Loucy (cell line): ENCODE measurements around the gene TMEM247.
"Not testable (repeated sequence)": the region's sequence is repeated elsewhere in the genome, so short reads cannot be mapped to it uniquely, and the experiment has no call there.

Experiments
- H2AFZ ChIP-seq: fragments of 200-600 bp; sonication (generic); 2 replicates; pipeline ENCODE4 v1.6.0; 2016; ENCODE audit warnings: antibody characterized with exemption, mild to moderate bottlenecking, low read length, moderate library complexity
- H3F3A ChIP-seq: fragments of 200-600 bp; 2 replicates; pipeline ENCODE4 v1.6.0; 2016; ENCODE audit warnings: antibody characterized with exemption, low read depth, mild to moderate bottlenecking
- H3K27me3 ChIP-seq: fragments of 200-600 bp; sonication (generic); 2 replicates; pipeline ENCODE4 v1.6.1; 2014; ENCODE audit warnings: low read length, mild to moderate bottlenecking; ENCODE audit not compliant: insufficient read depth, poor library complexity, severe bottlenecking
- H3K36me3 ChIP-seq: fragments of 200-600 bp; sonication (generic); 2 replicates; pipeline ENCODE4 v1.6.1; 2016; ENCODE audit warnings: low read length; ENCODE audit not compliant: insufficient read depth
- H3K4me1 ChIP-seq: fragments of 200-600 bp; sonication (generic); 2 replicates; pipeline ENCODE4 v1.5.1; 2014; ENCODE audit warnings: low read length, mild to moderate bottlenecking; ENCODE audit not compliant: insufficient read depth, poor library complexity, severe bottlenecking
- H3K4me2 ChIP-seq: fragments of 200-600 bp; sonication (generic); 2 replicates; pipeline ENCODE4 v1.6.0; 2014; ENCODE audit warnings: antibody characterized with exemption, low read length, low read depth, mild to moderate bottlenecking; ENCODE audit not compliant: poor library complexity, severe bottlenecking
- H3K4me3 ChIP-seq: fragments of 200-600 bp; sonication (generic); 2 replicates; pipeline ENCODE4 v1.5.1; 2014; ENCODE audit warnings: low read length, mild to moderate bottlenecking, mixed read lengths; ENCODE audit not compliant: poor library complexity, severe bottlenecking
- H3K79me2 ChIP-seq: fragments of 200-600 bp; sonication (generic); 2 replicates; pipeline ENCODE4 v1.6.1; 2014; ENCODE audit warnings: low read length; ENCODE audit not compliant: insufficient read depth
- H3K9ac ChIP-seq: fragments of 200-600 bp; sonication (generic); 2 replicates; pipeline ENCODE4 v1.6.0; 2014; ENCODE audit warnings: mild to moderate bottlenecking, low read depth, low read length, moderate library complexity; ENCODE audit not compliant: poor library complexity, severe bottlenecking
- H3K9me2 ChIP-seq: fragments of 200-600 bp; sonication (generic); replicated peaks from 2 replicates; pipeline ENCODE4 v1.6.1; 2016; ENCODE audit warnings: low read depth, low read length, mixed read lengths
- H3K9me3 ChIP-seq: fragments of 200-600 bp; sonication (generic); 2 replicates; pipeline ENCODE4 v1.6.1; 2014; ENCODE audit warnings: mild to moderate bottlenecking, antibody characterized with exemption, low read length, low read depth; ENCODE audit not compliant: insufficient read depth
- H4K20me1 ChIP-seq: fragments of 200-600 bp; sonication (generic); 2 replicates; pipeline ENCODE4 v1.6.0; 2014; ENCODE audit warnings: antibody characterized with exemption, low read length, mild to moderate bottlenecking; ENCODE audit not compliant: insufficient read depth, poor library complexity, severe bottlenecking
- CTCF ChIP-seq: fragments of 200-600 bp; sonication (generic); conservative IDR thresholded peaks from 2 replicates; pipeline ENCODE4 v1.5.1; 2014; ENCODE audit warnings: mild to moderate bottlenecking, antibody characterized with exemption, low read length
- EZH2phosphoT487 ChIP-seq: fragments of 200-600 bp; IDR thresholded peaks from 2 replicates; pipeline ENCODE4 v1.6.1; 2018; ENCODE audit warnings: antibody characterized with exemption, mild to moderate bottlenecking, moderate library complexity, borderline replicate concordance

The TMEM247 gene

GRCh38 chr2:46471019-46471583 is 8.3 kb upstream of the TMEM247 start:
- H3K9me3 ChIP-seq, result no peaks in the 10 kb centered on the region
- H3F3A ChIP-seq, result no peaks in the 10 kb centered on the region
- no peaks in the 10 kb centered on the region for H3K79me2 ChIP-seq
- no peaks in the 10 kb centered on the region for H3K4me1 ChIP-seq
- no peaks in the 10 kb centered on the region for H3K9me2 ChIP-seq
- TF ChIP-seq EZH2phosphoT487 (no peak), CTCF (no peak)
- H2AFZ ChIP-seq, result no peak overlapping the region
- H3K4me3 ChIP-seq, result no peak overlapping the region
- no peaks in the 10 kb centered on the region for H3K27me3 ChIP-seq
- H3K4me2 ChIP-seq, result no peak overlapping the region
- no peaks in the 10 kb centered on the region for H3K36me3 ChIP-seq
- no peaks in the 10 kb centered on the region for H4K20me1 ChIP-seq
- no peak overlapping the region for H3K9ac ChIP-seq

- no peaks in the 10 kb centered on the region for H3F3A ChIP-seq
- H3K27me3 ChIP-seq, result no peaks in the 10 kb centered on the region
- TF ChIP-seq CTCF (no peak), EZH2phosphoT487 (no peak)
- H3K4me1 ChIP-seq, result no peaks in the 10 kb centered on the region
- H3K4me3 ChIP-seq, result no peak overlapping the region
- H3K9me3 ChIP-seq, result no peaks in the 10 kb centered on the region
- H3K36me3 ChIP-seq, result no peaks in the 10 kb centered on the region
- no peaks in the 10 kb centered on the region for H3K9me2 ChIP-seq
- H3K9ac ChIP-seq, result no peak overlapping the region
- no peak overlapping the region for H3K4me2 ChIP-seq
- no peaks in the 10 kb centered on the region for H4K20me1 ChIP-seq
- no peaks in the 10 kb centered on the region for H3K79me2 ChIP-seq
- H2AFZ ChIP-seq, result no peak overlapping the region
These were observed 7.7 kb upstream of the TMEM247 start for GRCh38 chr2:46471697-46472096.

GRCh38 chr2:46472165-46472564 is 7.2 kb upstream of the TMEM247 start:
- not testable (repeated sequence) for H3K9ac ChIP-seq, H3K4me2 ChIP-seq

GRCh38 chr2:46477462-46477861 is 1.9 kb upstream of the TMEM247 start:
- H3K79me2 ChIP-seq, H3K9ac ChIP-seq, H3K27me3 ChIP-seq, H3K4me2 ChIP-seq, H3F3A ChIP-seq, H3K9me2 ChIP-seq, H3K36me3 ChIP-seq, H3K9me3 ChIP-seq, H3K4me3 ChIP-seq, H4K20me1 ChIP-seq, H3K4me1 ChIP-seq: not testable (repeated sequence)
- peak overlapping the region; percentile 55; the same call in 1 of the 2 replicates for H2AFZ ChIP-seq

More at GRCh38 chr2:46472165-46472564, 7.2 kb upstream of the TMEM247 start:
- H3K9me2 ChIP-seq, H3K27me3 ChIP-seq, H2AFZ ChIP-seq, H3K79me2 ChIP-seq, H3F3A ChIP-seq, H3K9me3 ChIP-seq, H4K20me1 ChIP-seq, H3K4me3 ChIP-seq, H3K36me3 ChIP-seq, H3K4me1 ChIP-seq: not testable (repeated sequence)
